ENCODE measurements around the gene WDFY1.

The WDFY1 gene

DNA sequence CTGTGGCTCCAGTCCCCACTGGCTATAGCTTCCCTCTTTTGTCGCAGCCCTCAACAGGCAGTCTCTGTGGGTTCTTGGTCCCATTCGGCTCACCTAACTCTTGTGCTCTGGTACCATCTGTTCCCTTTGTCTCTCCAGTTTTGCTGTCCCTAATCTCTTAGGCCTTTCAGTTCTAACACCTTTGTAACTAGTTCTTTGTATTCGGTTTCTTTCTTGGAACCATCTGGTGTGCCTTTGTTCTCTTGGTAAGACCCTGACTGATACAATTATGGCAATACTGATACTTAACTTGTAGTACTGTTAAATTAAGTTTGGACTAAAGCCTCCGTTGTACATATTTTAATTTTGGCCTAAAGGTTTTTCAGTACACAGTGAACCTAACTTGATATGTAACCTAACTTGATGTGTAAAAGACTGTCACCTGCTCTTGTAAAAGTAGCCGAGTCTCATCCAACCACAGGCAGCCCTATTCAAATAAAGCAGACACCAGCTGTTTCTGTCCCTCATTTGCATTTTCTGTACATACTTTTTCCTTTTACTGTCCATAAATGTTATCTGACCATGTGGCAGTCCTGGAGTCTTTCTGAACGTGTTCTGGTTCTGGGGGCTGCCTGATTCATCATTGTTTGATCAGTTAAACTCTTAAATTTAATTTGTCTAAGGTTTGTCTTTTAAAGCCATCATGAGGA lies 7.3 kb upstream of the WDFY1 start:
- Histone ChIP-seq H3K36me3 (ENCODE audit: low read depth) (no peaks in the 10 kb centered on the region), H3K9me3 (ENCODE audit: severe bottlenecking) (no peaks in the 10 kb centered on the region), H3K4me1 (ENCODE audit: insufficient read depth, poor library complexity, severe bottlenecking) (peaks cover 13% of the 10 kb centered on the region), H3K27me3 (ENCODE audit: insufficient read depth, poor library complexity, severe bottlenecking) (no peaks in the 10 kb centered on the region), H3K27ac (ENCODE audit: poor library complexity, severe bottlenecking) (no peak overlapping the region), H3K4me3 (ENCODE audit: severe bottlenecking) (no peak overlapping the region)
- no peak for ATAC-seq (ENCODE audit: low read depth)
- DNase-seq (ENCODE audit: low spot score), result no peak
- TF ChIP-seq, protein P1, sequence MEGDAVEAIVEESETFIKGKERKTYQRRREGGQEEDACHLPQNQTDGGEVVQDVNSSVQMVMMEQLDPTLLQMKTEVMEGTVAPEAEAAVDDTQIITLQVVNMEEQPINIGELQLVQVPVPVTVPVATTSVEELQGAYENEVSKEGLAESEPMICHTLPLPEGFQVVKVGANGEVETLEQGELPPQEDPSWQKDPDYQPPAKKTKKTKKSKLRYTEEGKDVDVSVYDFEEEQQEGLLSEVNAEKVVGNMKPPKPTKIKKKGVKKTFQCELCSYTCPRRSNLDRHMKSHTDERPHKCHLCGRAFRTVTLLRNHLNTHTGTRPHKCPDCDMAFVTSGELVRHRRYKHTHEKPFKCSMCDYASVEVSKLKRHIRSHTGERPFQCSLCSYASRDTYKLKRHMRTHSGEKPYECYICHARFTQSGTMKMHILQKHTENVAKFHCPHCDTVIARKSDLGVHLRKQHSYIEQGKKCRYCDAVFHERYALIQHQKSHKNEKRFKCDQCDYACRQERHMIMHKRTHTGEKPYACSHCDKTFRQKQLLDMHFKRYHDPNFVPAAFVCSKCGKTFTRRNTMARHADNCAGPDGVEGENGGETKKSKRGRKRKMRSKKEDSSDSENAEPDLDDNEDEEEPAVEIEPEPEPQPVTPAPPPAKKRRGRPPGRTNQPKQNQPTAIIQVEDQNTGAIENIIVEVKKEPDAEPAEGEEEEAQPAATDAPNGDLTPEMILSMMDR (IDR thresholded peaks at IDR 0.05; ENCODE audit: poor library complexity, severe bottlenecking), result no peak

DNA sequence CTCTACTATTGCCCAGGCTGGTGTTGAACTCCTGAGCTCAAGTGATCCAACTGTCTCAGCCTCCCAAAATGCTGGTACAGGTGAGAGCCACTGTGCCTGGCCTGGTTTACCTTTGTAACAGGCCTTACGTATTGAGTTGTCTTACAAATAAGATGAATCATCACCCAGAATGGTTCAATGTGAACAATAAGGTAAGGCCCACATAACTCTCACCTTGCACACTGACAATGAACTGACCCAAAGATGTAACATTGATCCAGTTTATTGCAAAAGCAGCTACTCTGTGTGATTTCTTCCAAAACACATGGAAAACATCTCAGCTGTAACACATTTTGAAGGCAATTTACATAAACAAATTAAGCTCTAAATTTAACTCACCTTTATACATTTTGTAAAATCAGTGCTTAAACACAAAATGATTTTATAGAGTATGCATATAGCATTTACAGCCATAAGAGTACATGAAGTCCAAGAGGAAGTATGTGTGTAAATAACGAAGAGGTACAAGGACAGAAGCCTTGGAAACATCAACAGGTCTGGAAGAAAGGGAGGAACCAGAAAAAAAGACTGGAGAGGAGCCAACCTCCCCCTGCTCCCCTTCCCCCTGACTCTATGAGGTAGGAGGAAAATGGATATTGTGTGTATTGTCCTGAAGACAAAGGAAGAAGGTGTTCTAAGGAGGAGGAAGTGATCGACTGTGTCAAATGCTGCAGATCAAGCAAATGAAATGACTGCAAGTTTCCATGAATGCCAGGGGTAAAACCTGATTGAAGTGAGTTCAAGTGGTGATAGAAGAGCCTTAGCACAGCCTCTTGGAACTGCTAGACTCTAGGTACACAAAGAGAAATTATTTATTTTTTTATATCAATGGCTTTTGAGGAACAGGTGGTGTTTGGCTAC lies 5.6 kb upstream of the WDFY1 start:
- Histone ChIP-seq H3K4me1 (ENCODE audit: insufficient read depth, poor library complexity, severe bottlenecking) (peaks cover 4% of the 10 kb centered on the region), H3K4me3 (ENCODE audit: severe bottlenecking) (no peak overlapping the region), H3K27me3 (ENCODE audit: insufficient read depth, poor library complexity, severe bottlenecking) (no peaks in the 10 kb centered on the region), H3K36me3 (ENCODE audit: low read depth) (no peaks in the 10 kb centered on the region), H3K9me3 (ENCODE audit: severe bottlenecking) (no peaks in the 10 kb centered on the region), H3K27ac (ENCODE audit: poor library complexity, severe bottlenecking) (no peak overlapping the region)
- DNase-seq (ENCODE audit: low spot score), result no peak
- TF ChIP-seq, protein P1 (IDR thresholded peaks at IDR 0.05; ENCODE audit: poor library complexity, severe bottlenecking), result no peak
- ATAC-seq (ENCODE audit: low read depth), result peak; percentile 50; the same call in 2 of the 3 replicates

DNA sequence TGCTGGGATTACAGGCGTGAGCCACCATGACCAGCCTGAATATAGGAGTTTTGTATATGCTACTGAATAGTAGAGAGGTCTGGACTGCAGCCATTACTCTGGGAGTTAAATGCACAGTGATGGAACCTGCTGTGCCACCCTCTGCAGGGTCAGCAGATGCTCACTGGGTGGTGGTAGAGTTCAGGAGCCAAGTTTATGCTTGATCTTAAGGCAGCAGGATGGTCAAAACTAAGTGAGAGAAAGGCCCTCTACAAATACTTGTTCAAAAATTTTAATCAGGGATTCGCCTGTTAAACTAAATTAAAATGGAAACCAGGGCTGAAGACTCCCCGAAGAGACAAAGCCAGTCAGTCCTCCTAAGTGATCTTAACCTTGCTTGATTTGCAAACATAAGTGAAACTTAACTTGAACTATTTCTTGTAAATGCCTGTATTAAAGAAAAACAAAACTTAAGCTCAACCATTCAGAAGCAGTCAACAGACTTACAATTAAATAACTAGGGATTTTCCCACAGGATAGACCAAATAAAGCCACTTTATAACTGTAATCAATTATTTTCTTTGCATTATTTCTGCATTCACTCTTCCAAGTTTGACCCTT lies 4.2 kb upstream of the WDFY1 start:
- no peak for DNase-seq (ENCODE audit: low spot score)
- peaks cover 7% of the 10 kb centered on the region for H3K4me1 ChIP-seq (ENCODE audit: insufficient read depth, poor library complexity, severe bottlenecking)
- H3K27ac ChIP-seq (ENCODE audit: poor library complexity, severe bottlenecking), result no peak overlapping the region
- no peaks in the 10 kb centered on the region for H3K36me3 ChIP-seq (ENCODE audit: low read depth)
- no peak overlapping the region for H3K4me3 ChIP-seq (ENCODE audit: severe bottlenecking)
- H3K27me3 ChIP-seq (ENCODE audit: insufficient read depth, poor library complexity, severe bottlenecking), result no peaks in the 10 kb centered on the region
- ATAC-seq (ENCODE audit: low read depth), result no peak
- no peaks in the 10 kb centered on the region for H3K9me3 ChIP-seq (ENCODE audit: severe bottlenecking)
- TF ChIP-seq, protein P1 (IDR thresholded peaks at IDR 0.05; ENCODE audit: poor library complexity, severe bottlenecking), result no peak

DNA sequence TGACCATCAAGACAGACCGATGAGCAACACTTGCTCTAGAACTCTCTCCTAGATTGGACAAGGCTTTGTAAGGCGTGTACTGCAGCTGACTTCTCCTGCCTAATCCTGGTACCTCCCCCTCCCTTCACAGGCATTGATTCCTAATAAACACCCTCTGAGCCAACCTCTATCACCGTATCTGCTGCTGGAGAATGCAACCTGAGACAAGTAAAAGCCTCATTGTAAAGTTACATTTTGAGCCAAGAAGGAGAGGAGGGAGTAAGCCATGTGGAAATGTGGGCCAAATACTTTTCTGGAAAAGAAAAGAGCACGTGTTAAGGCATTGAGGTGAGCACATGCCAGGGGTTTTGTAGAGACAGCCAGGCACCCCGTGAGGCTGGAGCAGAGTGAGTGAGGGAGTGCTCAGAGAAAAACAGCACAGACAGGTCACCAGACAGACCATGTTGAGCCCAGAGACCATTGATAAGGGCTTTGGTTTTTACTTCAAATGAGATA lies 2.6 kb upstream of the WDFY1 start:
- Histone ChIP-seq H3K27ac (ENCODE audit: poor library complexity, severe bottlenecking) (no peak overlapping the region), H3K4me3 (ENCODE audit: severe bottlenecking) (no peak overlapping the region), H3K4me1 (ENCODE audit: insufficient read depth, poor library complexity, severe bottlenecking) (peaks cover 14% of the 10 kb centered on the region), H3K36me3 (ENCODE audit: low read depth) (no peaks in the 10 kb centered on the region), H3K27me3 (ENCODE audit: insufficient read depth, poor library complexity, severe bottlenecking) (no peaks in the 10 kb centered on the region), H3K9me3 (ENCODE audit: severe bottlenecking) (no peaks in the 10 kb centered on the region)
- TF ChIP-seq, protein P1 (IDR thresholded peaks at IDR 0.05; ENCODE audit: poor library complexity, severe bottlenecking), result no peak
- DNase-seq (ENCODE audit: low spot score), result no peak
- no peak for ATAC-seq (ENCODE audit: low read depth)

All from RWPE2 (cell line).